HG02981 (cell line): ENCODE data around the gene CDC42BPB.

Experiments
- ATAC-seq: cut with Tn5 transposase; IDR thresholded peaks from one replicate; pipeline ENCODE4 v1.9.1; 2021; ENCODE audit warnings: mild to moderate bottlenecking, moderate library complexity; ENCODE audit not compliant: unreplicated experiment

CDC42BPB gene

DNA sequence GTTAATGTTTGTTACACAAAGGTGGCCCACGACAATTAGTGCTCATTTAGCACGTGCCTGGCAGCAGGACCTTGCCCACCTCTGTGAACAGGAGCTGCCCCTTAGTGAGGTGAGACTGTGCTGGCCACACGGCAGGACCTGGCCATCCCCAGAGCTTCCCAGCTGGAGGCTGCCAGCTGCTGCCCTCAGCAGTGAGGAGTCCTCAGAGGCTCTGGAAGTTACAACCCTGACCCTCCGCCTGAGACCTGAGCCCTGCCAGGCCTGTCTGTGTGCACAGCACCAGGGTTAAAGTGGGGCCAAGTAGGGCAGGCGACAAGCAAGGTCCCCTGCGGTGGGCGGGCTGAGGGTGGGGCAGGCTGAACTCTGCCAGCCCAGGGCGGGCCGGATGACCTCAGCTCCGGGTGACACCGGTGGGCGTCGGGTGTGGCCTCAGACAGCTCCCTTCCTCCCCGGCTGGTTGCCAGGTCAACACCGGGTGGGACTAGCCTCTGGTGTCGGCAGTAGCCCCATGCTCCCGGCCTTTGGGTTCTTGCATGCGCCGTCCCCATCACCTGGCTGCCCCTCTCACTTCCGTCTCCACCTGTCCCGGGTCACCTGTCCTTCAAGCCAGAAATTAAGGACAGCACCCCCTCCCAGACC, 17.5 kb upstream of the CDC42BPB start:
- no peak for ATAC-seq

DNA sequence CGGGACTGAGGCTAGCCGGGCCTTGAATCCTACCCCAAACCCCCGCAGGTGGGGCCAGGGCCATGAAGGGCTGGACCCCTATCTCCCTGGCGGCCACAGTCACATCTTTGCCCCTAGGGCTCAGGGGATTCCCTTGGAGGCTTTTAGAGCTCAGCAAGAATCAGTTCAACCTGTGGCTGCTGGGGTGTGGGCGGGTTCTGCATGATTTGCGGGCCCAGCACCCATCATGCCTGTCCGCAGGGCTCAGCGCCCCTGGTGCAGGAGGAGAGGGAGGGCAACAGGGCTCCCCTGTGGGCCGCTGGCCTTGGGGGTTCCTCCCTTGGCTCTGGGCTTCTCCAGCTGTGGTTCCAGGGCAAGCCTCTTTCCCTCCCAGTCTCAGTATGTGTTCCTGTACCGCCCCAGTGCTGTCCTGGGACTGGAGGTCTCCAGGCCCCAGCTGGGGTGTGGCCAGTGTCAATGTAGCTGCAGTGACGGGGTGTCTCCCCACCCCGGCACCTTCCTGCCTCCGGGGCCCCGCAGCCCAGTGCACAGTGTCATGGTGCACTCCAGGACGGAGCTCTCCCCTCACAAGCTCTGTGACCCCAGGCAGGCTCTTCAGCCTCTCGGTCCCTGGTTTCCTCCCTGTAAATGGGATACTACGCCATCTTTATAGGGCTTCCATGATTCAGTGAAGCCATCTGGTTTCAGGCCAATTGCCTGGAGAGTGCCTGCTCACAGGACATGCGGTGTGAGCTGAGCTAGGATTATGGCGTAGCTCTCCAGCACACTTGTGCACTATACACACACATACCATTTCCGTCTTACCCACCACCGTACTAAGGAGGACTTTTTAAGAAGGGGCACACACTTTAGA, 16.8 kb upstream of the CDC42BPB start:
- no peak for ATAC-seq

DNA sequence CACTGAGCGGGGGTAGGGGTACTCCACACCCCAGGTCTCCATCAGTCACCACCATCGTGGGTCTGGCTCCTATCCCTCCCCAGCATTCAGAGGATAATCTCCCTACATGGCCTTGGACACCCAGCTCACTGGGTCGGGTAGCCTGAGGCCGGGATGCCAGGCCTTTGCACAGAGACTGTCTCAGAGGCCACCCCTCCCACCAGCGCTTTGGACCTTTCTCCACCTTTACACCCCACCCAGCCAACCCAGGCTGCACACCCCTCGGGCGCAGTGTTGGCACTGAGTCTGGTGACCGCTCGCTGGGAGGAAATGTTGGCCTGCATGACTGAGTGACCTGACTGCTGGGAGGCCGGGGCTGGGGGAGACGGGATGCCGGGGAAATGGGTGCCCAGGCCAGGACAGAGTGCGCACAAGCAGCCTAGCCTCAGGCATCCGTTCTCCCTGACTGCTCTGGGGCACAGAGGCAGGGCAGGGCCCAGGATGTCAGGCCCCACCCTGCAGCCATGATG, 16.1 kb upstream of the CDC42BPB start:
- no peak for ATAC-seq

DNA sequence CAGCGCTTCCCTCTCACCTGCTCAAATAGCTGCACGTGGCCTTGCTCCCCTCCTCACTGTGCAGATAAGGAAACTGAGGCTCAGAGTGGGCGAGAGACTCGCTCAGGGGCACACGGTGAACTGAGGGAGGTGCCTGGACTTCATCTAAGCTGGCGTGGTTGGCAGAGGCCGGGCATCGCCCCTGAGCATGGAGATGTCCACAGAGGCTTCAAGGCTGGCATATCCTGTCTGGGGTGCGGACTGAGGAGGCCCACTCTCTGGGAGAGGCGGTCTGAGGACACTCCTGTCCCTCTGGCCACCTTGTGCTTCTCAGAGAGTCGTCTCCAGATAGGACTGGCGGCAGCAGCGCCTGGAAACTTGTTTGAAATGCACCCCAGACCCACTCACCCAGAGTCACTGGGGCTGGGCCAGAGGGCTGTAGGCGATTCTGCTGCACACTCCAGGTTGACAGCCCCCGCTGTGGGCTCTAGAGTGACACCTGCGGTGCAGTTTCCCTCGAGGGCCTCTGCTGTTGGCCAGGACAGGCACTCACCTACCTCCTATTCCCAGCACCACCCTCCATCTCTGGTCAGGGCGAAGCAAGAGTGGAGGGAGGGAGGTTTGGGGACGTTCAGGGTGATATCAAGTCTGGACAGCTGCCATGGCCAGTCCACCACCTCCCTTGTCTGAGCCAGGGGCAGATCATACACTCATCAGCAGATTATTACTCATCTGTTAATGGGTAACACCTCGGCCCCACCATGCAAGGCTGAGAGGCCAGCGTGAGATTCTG, 15.4 kb upstream of the CDC42BPB start:
- ATAC-seq, result no peak

DNA sequence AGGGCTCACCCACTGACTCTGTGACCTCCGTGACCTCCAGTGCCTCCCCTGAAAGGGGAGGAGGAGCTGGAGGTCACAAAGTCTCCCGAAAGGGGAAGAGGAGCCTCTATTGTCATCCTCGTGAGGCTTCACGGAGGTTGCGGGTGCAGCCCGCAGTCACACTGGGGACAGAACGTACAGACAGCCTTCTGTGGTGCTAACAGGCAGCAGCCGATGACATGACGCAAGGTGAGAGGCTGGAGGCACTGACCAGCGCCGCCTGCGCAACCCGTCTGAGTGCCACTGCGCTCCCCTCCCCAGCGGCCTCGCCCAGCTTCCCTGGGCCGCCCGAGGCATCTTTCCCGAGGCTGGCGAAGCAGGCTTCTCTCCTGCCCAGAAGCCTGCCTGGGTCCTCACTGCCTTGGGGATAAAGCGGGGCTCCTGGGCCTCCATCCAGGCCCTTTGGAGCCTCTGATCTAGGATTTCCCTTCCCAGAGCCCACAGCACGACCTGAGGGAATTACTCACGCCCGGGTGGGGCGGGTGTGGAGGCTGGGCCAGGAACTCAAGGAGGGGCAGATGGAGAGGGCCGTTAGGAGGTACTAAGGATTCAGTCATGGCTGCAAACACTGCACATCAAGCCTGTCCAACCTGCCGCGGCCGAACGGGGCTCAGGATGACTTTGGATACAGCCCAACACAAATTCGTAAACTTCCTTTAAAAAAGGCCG, 14.3 kb upstream of the CDC42BPB start:
- no peak for ATAC-seq

DNA sequence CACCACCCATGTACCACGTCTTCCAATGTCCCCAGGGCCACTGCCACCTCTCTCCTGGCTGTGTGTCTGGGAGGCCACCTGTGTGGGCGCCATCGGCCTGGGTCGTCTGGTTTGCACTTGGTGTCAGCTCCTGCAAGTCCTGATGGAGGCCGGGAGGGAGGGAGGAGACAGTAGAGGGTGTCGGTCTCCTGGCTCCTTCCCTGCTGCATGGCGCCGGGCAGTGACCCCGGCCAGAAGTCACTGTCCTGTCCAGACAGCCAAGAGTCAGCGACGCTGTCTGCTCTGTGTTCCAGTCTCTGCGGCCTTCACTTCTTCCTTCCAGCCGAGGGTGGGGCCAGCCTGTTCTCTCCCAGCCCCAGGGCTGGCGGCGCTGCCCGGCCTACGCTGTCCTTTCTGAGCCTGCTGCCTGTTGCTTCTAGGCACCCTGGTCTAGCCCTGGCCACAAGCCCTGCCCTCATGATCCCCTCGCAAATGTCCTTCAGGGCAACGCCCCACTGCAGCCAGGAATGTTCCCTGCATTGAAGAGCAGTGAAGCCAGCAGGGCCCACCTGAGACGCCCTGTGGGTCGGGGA, 13.7 kb upstream of the CDC42BPB start:
- ATAC-seq, result no peak

DNA sequence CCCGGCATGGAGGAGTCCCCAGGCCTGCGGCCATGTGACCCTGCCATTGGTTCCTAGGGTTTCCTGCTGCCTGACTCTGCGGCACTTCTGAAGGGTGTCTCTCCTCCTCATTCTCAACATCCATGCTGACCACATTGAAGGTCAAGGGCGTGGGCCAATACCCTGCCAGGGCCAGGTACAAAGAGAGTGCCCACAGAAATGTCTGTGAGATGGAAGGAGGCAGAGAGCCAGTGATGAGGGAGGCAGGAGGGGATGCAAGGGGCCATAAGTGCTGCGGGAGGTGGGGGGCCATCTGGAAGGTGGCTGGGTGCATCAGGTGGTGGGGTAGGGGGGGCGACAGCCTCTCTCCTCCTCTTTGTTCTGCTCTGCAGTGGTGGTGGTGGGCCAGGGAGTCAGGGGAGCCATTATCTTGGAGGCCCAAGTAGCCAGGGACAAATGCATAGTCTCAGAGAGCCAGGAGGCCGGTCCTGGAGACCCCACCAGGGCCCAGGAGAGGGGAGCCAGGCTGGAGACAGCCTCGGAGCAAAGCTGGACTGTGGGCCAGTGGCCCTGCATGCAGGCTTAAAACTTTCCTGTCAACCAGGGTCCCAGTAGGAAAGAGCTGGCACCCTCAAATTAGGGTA, 13.0 kb upstream of the CDC42BPB start:
- no peak for ATAC-seq

DNA sequence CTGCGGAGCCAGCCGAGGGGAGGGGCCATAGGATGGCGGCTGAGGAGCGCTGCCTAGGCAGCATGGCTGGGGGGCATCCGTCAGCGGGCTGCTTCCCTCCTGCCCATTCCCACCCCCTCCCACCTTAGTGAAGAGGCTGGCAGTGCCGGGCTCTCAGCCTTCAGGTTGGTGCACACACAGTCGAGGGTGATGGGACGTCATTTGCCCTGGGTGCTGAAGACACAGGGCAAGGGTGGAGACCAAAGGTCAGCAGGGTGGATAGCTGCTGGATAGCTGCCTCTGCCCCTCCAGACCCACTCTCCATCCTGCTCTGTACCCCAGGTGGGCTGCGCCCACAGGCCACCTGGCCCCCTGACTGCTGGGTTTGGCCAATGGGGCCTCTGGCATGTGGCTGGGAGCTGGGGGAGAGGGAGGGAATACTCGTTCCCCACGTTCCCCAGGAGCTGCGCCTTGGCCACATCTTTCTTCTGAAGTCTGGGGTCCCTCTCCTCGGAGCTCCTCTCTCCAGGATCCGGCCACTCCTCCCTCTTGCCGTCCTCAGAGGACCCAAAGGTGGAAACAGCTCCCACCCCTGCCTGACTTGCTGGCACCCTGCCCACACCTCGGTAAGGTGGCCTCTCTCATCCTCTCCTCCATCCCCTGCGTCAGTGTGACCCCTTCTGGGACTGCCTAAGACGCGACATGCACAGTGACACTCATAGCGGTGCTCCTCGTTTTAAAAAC, 11.2 kb upstream of the CDC42BPB start:
- ATAC-seq, result no peak

DNA sequence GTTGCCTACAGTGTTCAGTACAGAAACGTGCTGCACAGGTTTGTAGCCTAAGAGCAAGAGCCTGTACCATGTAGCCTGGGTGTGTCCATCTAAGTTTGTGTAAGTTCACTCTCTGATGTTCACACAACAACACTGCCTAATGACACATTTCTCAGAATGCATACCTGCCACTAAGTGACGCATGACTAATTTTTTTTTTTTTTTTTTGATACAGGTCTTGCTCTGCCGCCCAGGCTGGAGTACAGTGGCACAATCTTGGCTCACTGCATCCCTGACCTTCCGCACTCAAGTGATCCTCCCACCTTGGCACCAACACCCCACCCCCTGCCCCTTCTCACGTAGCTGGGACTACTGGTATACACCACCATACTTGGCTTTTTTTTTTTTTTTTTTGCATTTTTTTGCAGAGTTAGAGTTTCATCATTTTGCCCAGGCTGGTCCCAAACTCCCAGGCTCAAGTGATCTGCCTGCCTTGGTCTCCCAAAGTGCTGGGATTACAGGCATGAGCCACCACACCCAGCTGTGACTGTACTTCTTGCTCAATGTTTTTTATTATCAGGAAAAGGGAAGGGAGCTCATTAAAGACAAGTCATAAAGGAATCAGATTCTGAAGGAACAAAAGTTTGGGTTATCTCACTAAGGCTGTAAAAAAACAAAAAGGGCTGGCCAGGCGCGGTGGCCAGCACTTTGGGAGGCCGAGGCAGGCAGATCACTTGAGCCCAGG, 10.0 kb upstream of the CDC42BPB start:
- ATAC-seq, result no peak

DNA sequence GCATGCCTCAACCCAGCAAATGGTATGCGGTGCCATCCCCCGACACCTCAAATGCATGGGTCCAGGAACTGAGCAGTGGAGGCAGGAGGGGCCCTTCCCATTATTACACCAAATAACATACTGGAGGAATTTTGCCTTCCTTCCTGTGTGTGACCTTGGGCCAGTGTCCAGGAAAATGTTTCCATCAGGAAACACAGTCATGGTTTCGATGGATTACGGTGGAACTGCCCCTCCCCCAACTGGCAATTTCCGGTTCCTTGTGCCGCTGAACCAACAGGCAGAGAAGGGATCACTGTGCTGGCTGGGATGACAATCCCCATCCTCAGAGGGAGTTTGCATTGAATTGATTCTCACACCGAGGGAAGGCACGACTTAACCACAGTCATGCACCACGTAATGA, 9.1 kb upstream of the CDC42BPB start:
- no peak for ATAC-seq

DNA sequence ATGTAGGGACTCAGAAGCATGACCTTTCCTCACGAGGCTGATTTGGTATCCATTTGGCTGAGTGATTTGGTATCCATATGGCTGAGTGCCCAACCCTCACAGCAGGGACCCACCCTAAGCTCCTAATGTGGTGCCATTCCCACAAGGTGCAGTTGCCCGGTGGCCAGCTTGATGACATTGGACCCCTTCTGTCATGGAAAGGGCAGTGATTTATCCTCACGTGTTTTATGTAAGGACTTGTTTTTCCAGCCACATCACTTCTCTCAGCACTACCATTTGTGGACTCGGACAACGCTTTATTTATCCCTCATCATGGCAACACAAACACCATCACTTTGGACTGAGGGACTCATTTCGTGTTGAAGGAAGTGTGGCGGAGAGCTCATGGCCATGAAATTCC, 8.5 kb upstream of the CDC42BPB start:
- ATAC-seq, result no peak

DNA sequence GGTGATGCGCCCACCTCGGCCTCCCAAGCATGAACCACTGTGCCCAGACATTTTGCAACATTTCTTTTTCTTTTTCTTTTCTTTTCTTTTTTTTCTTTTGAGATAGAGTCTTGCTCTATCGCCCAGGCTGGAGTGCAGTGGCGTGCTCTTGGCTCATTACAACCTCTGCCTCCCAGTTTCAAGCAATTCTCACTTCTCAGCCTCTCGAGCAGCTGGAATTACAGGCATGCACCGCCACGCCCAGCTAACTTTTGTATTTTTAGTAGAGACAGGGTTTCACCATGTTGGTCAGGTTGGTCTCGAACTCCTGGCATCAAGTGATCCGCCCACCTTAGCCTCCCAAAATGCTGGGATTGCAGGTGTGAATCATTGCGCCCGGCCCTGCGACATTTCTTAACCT, 7.6 kb upstream of the CDC42BPB start:
- ATAC-seq, result no peak

DNA sequence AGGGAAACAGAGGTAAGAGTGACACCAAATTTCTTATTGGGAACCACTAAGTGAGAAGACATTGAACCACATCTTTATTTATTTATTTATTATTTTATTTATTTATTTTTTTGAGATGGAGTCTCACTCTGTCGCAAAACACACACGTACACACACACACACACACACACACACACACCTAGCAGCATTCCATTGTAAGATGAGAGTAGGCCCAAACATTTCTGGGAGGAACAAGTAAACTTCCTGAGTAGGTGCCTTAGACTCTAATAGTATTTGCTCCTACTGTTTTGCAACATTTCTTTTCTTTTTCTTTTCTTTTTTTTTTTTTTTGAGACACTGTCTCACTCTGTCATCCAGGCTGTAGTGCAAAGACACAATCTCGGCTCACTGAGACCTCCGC, 7.1 kb upstream of the CDC42BPB start:
- no peak for ATAC-seq

DNA sequence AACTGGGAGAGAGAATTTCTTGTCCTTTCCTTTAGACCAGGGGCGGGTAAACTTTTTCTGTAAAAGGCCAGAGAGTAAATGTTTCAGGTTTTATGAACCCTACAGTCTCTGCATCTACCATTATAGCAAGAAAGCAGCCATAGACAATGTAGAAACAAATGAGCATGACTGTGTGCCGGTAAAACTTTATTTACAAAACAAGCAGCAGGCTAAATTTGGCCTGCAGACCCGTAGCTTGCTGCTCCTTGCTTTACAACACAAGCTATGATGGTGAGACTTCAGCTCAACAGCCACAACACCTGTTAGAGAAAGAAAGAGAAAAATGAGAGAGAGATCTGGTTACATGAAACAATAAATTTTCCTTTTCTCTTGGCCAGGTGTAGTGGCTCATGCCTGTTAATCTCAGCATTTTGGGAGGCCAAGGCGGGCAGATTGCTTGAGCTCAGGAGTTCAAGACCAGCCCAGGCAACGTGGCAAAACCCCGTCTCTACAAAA, 4.2 kb upstream of the CDC42BPB start:
- ATAC-seq, result no peak

DNA sequence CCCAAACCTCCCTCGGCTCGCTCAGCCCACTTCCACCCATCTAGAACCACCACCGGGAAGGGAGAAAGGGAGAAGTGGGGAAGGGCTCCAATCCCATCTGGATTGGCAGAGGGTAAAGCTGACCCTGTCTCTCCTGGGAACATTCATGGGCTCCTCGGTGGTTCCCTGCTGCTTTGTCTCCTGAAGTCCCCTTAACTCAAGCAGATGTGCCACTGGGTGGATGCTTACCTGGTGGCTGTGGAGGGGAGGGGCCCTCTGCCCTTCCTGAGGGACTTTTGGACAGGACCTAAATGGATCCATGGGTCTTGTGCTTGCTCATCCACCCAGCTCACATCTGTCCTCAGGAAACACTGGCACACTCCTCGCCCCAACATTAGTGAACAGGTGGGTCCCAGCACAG, 2.2 kb upstream of the CDC42BPB start:
- no peak for ATAC-seq

DNA sequence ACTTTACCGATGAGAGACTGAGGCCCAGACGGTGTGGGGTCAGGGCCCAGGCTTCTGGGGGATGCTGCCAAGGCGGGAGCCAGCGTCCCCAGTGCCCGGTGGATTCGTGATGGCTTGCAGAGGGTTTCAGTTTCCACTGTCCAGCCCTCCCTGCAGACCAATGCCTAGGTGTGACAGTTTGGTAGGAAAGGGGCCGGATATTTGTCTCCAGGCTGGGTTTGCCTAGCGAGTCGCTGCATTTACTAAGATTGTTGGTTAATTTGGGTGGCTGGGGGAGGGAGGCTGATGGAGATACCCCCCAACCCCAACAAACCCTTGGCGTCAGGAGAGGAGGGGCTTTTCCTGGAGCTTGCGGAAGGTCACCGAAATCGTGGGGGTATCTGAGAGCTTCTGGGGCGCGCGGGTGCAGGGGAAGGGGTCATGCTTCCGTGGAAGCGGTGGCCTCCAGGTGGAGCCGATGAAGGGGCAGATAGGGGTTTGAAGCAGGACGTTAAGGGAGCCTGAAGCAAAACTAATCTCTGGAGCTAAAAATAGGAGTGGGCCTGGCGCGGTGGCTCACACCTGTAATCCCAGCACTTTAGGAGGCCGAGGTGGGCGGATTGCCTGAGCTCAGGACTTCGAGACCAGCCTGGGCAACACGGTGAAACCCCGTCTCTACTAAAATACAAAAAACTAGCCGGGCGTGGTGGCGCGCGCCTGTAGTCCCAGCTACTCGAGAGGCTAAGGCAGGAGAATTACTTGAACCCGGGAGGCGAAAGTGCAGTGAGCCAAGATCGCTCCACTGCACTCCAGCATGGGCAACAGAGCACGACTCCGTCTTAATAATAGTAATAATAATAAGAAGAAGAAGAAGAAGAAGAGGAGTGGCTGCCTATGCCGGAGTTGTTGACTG, 1.1 kb upstream of the CDC42BPB start:
- ATAC-seq, result no peak

DNA sequence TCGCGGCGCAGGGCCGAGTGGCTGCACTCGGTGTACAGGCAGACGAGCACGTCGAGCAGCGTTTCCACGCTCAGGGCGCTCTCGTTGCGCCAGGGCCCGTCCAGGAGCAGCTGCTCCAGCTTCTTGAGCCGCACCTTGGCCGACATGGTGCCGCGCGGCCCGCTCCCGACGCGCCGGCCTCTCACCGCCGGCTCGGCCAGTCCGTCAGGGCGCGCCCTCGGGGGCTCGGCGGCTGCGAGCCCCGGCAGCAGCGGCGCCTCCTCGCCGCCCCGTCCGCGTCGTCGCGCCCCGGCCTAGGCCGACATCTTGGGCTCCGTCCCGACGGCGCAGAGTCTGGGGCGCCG, 349 bp downstream of the CDC42BPB start:
- ATAC-seq, result no peak
